Measurements from ENCODE around the gene MAP1LC3B2. TPM values are rescaled to one million over a fixed set of nuclear protein-coding genes. Genes with fewer than 3 reads are reported as not detected.

Gene MAP1LC3B2
- total RNA-seq, 1 donor from 2014 or later = 5.8 TPM

DNA sequence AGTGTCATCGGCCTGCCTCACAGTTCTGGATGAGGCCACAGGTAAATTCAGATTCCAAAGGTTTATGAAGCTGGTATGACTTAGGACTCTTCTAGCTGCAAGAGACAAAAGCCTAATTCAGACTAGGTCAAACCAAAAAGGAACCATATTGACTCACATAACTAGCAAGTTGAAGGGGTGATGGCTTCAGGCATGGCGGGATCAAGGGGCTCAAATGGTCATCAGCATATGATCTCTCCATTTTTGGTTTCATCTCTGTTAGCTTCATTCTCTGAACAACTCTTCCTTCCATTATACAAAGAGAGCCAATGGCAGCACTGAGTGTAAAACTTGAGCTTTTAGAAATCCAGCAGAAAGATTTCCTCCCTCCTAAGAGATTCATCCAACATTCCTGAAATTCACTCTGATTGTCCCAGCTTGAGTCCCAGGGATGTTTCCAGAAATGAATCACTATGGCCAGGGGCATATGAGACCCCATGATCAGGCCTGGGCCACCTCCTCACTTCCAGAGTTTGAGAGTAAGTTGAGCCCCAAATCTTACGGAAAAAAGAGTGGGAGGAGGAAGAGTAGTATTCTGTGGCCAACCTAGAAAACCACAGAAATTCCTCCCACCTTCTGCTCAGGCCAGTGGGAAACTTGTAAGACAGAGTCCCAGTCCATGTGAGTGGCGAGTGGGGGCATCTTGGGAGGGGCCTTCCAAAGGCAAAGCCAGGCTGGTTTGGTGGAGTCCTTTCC lies 2.0 kb upstream of the MAP1LC3B2 start:
- Histone ChIP-seq H3K9ac (ENCODE audit: low read length) (no peak overlapping the region), H3K4me2 (ENCODE audit: low read length) (peak overlapping the region; percentile 30), H4K20me1 (ENCODE audit: insufficient read depth, low read length) (no peaks in the 10 kb centered on the region), H2AFZ (ENCODE audit: low read depth, low read length) (no peak overlapping the region), H3K4me3 (ENCODE audit: insufficient read depth, low read depth, low read length) (no peak overlapping the region), H3K27me3 (ENCODE audit: insufficient read depth, low read length) (no peaks in the 10 kb centered on the region), H3K79me2 (ENCODE audit: insufficient read depth, low read length) (no peaks in the 10 kb centered on the region), H3K27ac (ENCODE audit: low read depth, low read length) (no peak overlapping the region), H3K36me3 (ENCODE audit: insufficient read depth, low read length) (no peaks in the 10 kb centered on the region), H3K4me1 (ENCODE audit: insufficient read depth, low read length) (peaks cover 20% of the 10 kb centered on the region), H3K9me3 (ENCODE audit: insufficient read depth, low read depth, low read length) (no peaks in the 10 kb centered on the region)
- TF ChIP-seq EZH2 (IDR thresholded peaks at IDR 0.05; ENCODE audit: insufficient read depth, low read length) = no peak
- TF ChIP-seq, protein P1, sequence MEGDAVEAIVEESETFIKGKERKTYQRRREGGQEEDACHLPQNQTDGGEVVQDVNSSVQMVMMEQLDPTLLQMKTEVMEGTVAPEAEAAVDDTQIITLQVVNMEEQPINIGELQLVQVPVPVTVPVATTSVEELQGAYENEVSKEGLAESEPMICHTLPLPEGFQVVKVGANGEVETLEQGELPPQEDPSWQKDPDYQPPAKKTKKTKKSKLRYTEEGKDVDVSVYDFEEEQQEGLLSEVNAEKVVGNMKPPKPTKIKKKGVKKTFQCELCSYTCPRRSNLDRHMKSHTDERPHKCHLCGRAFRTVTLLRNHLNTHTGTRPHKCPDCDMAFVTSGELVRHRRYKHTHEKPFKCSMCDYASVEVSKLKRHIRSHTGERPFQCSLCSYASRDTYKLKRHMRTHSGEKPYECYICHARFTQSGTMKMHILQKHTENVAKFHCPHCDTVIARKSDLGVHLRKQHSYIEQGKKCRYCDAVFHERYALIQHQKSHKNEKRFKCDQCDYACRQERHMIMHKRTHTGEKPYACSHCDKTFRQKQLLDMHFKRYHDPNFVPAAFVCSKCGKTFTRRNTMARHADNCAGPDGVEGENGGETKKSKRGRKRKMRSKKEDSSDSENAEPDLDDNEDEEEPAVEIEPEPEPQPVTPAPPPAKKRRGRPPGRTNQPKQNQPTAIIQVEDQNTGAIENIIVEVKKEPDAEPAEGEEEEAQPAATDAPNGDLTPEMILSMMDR (IDR thresholded peaks at IDR 0.05; ENCODE audit: insufficient read depth, low read depth, low read length) = no peak
- peak overlapping the region; percentile 77 for H3K27ac Mint-ChIP-seq (ENCODE audit: unreplicated experiment)
- no peaks in the 10 kb centered on the region for H3K9me3 Mint-ChIP-seq (ENCODE audit: unreplicated experiment)
- H3K36me3 Mint-ChIP-seq (ENCODE audit: low read depth, unreplicated experiment) = no peaks in the 10 kb centered on the region
- no peak for FAIRE-seq
- peak; percentile 71 for DNase-seq (ENCODE audit: low read depth)
- peaks cover 12% of the 10 kb centered on the region for H3K27me3 Mint-ChIP-seq (ENCODE audit: low read depth, unreplicated experiment)
- H3K4me1 Mint-ChIP-seq (ENCODE audit: low read depth, unreplicated experiment) = peaks cover 20% of the 10 kb centered on the region
- H3K4me3 Mint-ChIP-seq (ENCODE audit: unreplicated experiment) = no peak overlapping the region

GRCh38 chr12:116558280-116559161 lies 660 bp upstream of the MAP1LC3B2 start:
- H3K9ac ChIP-seq (ENCODE audit: low read length) = no peak overlapping the region
- Mint-ChIP-seq H3K4me1 (ENCODE audit: low read depth, unreplicated experiment) (peaks cover 20% of the 10 kb centered on the region), H3K9me3 (ENCODE audit: unreplicated experiment) (no peaks in the 10 kb centered on the region), H3K27me3 (ENCODE audit: low read depth, unreplicated experiment) (peaks cover 12% of the 10 kb centered on the region), H3K4me3 (ENCODE audit: unreplicated experiment) (no peak overlapping the region), H3K27ac (ENCODE audit: unreplicated experiment) (peak overlapping the region; percentile 99), H3K36me3 (ENCODE audit: low read depth, unreplicated experiment) (no peaks in the 10 kb centered on the region)
- H2AFZ ChIP-seq (ENCODE audit: low read depth, low read length) = peak overlapping the region; percentile 75
- TF ChIP-seq, protein P1 (IDR thresholded peaks at IDR 0.05; ENCODE audit: insufficient read depth, low read depth, low read length) = no peak
- no peak for TF ChIP-seq EZH2 (IDR thresholded peaks at IDR 0.05; ENCODE audit: insufficient read depth, low read length)
- DNase-seq (ENCODE audit: low read depth) = no peak
- FAIRE-seq = no peak
- H3K27ac ChIP-seq (ENCODE audit: low read depth, low read length) = no peak overlapping the region
- no peak overlapping the region for H3K4me3 ChIP-seq (ENCODE audit: insufficient read depth, low read depth, low read length)
- no peaks in the 10 kb centered on the region for H3K27me3 ChIP-seq (ENCODE audit: insufficient read depth, low read length)
- H3K9me3 ChIP-seq (ENCODE audit: insufficient read depth, low read depth, low read length) = no peaks in the 10 kb centered on the region
- no peaks in the 10 kb centered on the region for H3K79me2 ChIP-seq (ENCODE audit: insufficient read depth, low read length)
- no peaks in the 10 kb centered on the region for H3K36me3 ChIP-seq (ENCODE audit: insufficient read depth, low read length)
- H3K4me1 ChIP-seq (ENCODE audit: insufficient read depth, low read length) = peaks cover 19% of the 10 kb centered on the region
- no peak overlapping the region for H3K4me2 ChIP-seq (ENCODE audit: low read length)
- H4K20me1 ChIP-seq (ENCODE audit: insufficient read depth, low read length) = no peaks in the 10 kb centered on the region
